Left ventricle myocardium superior (tissue), 1 donor: Measurements from ENCODE around the gene BFSP1. TPM values are rescaled to one million over a fixed set of nuclear protein-coding genes. Genes with fewer than 3 reads are reported as not detected.

Source experiments
- ATAC-seq: fragments of 200-7000 bp; cut with Tn5 transposase; one replicate; pipeline ENCODE4 v1.9.1; 2020; ENCODE audit warnings: mild to moderate bottlenecking, moderate library complexity
- DNase-seq: peaks from one replicate; pipeline ENCODE4 v3.0.0-alpha.2; 2020
- intact Hi-C: fragments of 100-400 bp; cut with micrococcal nuclease; formaldehyde crosslinking; loops from one replicate; pipeline ENCODE4 v1.11.0; 2022
- total RNA-seq: library from RNA; stranded (reverse); fragmentation: NEBNext Ultra II Directional; extraction: Animal tissue kit (Norgen Biotek cat#: 25700); gene quantifications from one replicate; pipeline ENCODE4 v1.2.1, GENCODE V29; 2021
- donor health status: DM: no; HTN: yes; CAD: no; lungs with severe emphysema.

The BFSP1 gene
- total RNA-seq, 1 donor from 2014 or later = 0.55 TPM

- ATAC-seq (no peak), DNase-seq (no peak)
- intact Hi-C loops = loop anchor here (10.0 kb wide), 1 partner anchor 491 kb away; no protein-coding TSS in a partner anchor
Measured at GRCh38 chr20:17503301-17504065, 27.7 kb downstream of the BFSP1 start.

DNA sequence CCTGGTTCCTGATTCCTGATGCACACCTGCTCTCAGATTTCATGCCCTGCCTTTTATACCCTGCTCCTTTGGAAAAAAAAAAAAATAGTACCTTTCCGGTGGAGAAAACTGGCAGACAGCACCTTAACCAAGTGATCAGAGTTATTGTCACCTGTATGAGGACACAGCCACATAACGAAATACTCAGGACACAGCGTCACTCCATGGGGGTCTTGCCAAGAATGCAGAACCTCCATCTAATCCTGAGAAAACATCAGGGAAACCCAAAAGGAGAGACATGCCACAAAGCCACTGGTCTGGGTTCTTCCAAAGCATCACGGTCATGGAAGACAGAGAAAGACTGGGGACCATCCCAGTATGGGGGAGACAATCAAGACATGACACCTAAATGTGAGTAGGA is 29.1 kb downstream of the BFSP1 start:
- intact Hi-C loops = loop anchor here (10.0 kb wide), 1 partner anchor 493 kb away; no protein-coding TSS in a partner anchor
- DNase-seq (no peak), ATAC-seq (no peak)

DNA sequence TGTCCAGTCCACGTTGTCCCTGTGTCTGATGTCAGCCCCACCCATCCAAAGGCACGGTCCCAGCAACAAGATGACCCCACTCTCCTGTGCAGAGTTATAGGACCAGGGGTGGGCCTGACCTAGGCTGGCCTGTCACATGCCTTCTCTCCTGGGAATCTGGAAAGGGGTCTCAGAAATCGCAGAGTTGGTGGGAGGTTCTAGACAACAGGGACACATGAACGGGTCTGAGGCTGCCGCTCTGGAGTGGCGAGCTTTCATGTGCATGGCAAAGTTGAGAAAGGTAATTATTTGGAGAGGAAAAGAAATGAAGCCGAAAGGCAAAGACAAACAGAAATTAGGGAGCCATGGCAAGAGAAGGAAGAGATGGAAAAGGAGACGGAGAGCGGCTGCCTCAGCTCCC is 29.5 kb downstream of the BFSP1 start:
- intact Hi-C loops = loop anchor here (10.0 kb wide), 1 partner anchor 493 kb away; no protein-coding TSS in a partner anchor
- ATAC-seq (no peak), DNase-seq (no peak)

DNA sequence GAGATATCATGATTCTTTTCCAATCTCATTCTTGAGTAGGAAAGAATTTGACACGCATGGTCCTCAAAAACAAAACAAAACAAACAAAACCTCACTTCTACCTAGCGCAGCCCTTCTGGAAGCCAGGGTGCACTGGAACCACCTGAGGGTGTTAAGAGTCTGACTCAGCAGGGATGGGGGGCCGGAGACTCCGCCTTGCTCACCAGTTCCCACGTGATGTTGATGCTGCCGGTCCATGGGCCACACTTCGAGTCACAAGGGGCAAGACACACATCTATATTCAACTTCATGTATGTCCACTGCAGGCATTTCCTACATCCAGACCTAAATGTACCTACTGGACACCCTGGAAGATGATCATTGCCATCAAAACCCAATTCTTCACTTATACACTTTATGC is 30.4 kb downstream of the BFSP1 start:
- DNase-seq (no peak), ATAC-seq (no peak)
- intact Hi-C loops = loop anchor here (10.0 kb wide), 1 partner anchor 494 kb away; no protein-coding TSS in a partner anchor

DNA sequence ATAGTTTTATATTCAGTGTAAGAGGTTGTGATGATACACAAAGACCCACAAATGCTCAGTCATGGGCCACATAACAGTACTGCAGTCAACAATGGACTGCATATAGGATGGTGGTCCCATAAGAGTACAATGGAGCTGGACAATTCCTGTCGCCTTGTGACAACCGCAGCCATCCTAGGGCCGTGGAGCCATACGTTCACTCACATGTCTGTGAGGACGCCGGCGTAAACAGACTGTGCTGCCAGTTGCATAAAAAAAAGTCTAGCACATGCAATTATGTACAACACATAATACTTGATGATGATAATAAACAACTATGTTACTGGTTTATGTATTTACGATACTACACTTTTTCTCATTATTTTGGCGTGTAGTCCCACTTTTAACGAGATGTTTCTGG is 30.9 kb downstream of the BFSP1 start:
- intact Hi-C loops = loop anchor here (10.0 kb wide), 1 partner anchor 495 kb away; no protein-coding TSS in a partner anchor
- no peak for ATAC-seq

GRCh38 chr20:17499041-17499440 is 32.1 kb downstream of the BFSP1 start:
- intact Hi-C loops = no loop called here
- no peak for ATAC-seq
- DNase-seq = no peak

More for the DNA sequence above, 30.9 kb downstream of the BFSP1 start:
- no peak for DNase-seq

GRCh38 chr20:17498641-17499040 is 32.5 kb downstream of the BFSP1 start:
- intact Hi-C loops = no loop called here
- no peak for ATAC-seq

GRCh38 chr20:17497821-17498580 is 33.2 kb downstream of the BFSP1 start:
- intact Hi-C loops = no loop called here
- ATAC-seq (peak; percentile 45), DNase-seq (no peak)

More at GRCh38 chr20:17498641-17499040, 32.5 kb downstream of the BFSP1 start:
- no peak for DNase-seq

DNA sequence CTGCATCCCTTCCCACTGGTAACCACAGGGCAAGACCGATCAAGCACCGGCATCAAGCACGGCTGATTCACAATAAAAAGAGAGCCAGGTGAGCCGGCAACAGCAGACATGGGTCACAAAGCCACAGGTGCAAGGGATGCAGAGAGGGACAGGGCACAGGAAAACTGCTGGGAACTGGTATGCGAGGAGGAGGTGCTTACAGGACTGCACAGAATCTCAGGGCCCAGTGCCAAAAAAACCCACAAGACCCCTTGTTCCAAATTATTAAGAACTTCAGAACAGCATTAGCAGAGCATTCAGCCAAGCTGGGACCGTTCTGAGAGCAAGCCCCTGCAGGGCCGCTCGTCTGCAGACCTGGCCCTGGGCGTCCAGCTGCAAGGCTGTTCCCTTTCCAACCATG is 35.4 kb downstream of the BFSP1 start:
- no peak for ATAC-seq
- intact Hi-C loops = no loop called here
- no peak for DNase-seq

DNA sequence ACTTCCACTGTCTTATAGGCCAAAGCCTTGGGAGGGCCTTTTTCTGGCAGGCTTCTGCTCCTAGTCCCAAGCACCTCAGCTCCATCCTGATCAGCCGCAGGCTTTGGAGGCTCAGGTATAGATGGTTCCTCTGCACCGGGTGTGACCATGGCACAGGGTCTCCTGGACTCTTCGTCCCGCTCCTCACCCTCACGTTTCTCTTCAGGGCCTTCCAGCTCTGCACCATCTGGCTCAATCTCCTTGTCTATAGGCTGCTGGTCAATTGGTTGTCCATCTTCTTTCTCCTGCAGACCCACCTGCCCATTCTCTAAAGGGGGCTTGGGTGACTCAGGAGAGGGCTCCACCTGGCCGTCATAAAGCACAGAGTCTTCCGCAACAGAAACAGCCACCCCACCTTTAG is 37.0 kb downstream of the BFSP1 start:
- DNase-seq (no peak), ATAC-seq (no peak)
- intact Hi-C loops = no loop called here

DNA sequence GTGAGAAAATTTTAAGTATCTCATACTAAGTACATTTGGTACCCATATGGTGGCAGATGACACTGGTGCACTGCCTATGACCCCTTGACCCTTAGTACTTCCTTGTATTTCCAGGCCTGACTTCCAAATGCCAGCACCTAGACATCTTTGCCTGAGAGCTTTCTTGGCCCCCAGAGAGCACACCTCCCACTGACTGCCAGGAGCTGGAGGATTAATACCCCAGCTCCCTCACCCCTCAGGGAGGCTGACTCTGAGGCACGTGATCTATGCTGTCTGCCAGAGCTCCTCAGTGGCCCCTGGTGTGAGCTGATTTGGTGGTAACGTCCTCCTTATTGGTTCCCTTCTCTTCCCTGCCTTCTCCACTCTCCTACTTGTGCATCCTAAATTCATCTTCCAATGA is 38.0 kb downstream of the BFSP1 start:
- no peak for DNase-seq
- intact Hi-C loops = no loop called here
- ATAC-seq = no peak

DNA sequence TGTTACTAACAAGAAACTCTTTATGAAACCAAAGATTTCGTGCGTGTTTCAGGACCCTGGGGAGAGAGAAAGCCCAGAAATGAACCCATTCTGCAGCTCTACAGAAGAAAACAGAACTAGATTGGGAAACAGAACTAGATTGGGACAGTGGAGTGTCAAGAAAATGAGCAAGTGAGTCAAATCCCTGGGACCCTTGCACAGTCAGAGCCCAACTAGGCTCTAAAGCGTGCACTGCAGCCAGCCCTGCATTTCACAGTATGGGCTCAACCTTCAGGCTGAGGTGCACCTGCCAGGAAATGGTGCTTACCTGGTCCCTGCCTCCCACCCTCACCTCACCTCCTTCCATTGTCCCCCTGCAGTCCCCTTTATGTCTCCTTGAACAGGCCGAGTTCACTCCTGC is 39.7 kb downstream of the BFSP1 start:
- DNase-seq (no peak), ATAC-seq (no peak)
- intact Hi-C loops = no loop called here

DNA sequence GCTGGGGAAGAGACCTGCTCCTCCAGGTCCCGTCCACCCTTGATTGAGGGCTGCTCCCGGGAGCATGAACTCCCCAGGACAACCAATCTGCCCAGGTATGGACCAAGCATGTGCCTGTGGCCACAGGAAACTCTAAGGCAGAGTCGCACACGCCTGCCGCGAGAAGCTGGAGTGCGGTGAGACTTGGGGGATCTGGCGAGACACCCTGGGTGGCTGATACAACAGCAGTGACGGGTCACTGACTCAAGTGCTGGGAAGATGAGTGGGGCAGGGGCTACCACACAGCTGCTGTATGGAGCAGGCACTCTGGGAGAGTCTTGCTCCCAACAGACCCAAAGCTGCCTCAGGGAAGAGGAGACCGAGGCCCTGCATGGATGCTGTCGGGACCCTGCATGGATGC is 40.1 kb downstream of the BFSP1 start:
- intact Hi-C loops = no loop called here
- ATAC-seq (no peak), DNase-seq (no peak)

DNA sequence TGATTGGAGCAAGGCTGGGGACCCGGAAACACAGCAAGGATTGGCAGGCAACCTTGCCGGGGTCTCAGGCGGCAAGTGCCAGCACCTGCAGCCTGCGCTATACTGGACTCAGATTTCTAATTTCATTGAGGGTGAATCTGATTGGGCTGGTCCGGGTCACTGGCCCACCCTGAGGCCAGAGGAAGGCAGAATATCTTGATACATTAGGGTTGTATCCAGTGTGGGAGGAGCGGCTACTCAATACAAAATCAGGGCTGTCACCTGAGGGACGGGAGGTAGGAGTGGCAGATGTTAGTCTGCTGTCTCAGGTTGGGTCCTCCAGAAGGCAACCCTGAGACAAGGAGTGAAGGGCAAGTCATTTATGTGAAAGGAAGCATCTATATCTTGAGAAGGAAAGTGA is 40.7 kb downstream of the BFSP1 start:
- ATAC-seq (no peak), DNase-seq (no peak)
- intact Hi-C loops = no loop called here

GRCh38 chr20:17488916-17489600 is 42.1 kb downstream of the BFSP1 start:
- DNase-seq (no peak), ATAC-seq (no peak)
- intact Hi-C loops = no loop called here

DNA sequence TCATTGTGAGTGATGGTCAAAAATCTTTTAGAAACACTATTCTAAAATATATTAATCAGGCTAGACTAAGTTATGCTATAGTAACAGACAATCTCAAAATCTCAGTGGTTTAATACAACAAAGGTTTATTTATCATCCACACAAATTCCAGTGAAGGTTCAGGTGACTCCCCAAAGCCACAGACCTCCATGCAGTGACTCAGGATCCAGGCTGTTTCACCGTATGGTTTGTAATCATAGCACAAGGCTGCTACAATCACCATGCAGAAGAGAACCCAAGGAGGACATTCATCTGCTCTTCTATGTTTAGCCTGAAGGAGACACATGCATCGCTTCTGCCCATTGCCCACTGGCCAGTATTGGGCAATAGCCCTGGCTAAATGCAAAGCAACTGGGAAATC is 46.2 kb downstream of the BFSP1 start:
- ATAC-seq (no peak), DNase-seq (no peak)
- intact Hi-C loops = no loop called here

DNA sequence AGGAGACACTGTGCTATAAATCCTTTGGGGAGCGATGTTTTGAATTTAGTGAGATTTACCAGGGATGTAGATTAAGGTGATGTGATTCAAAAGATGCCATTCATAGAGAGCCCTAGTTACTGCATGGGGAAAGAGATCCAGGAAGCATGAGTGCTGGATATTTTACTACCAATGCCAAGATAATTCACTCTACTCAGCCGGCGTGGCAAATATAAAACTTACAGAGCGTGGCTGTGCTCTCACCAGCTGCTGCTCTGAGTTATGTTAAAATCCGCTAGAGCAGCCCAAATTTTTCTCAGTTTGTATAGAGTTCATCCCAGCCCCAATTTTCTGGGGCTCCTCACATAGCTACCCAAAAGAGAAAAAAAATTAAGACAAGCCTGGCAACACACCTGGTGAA is 48.6 kb downstream of the BFSP1 start:
- DNase-seq (no peak), ATAC-seq (no peak)
- intact Hi-C loops = no loop called here

GRCh38 chr20:17481661-17482060 is 49.5 kb downstream of the BFSP1 start:
- intact Hi-C loops = no loop called here
- ATAC-seq (no peak), DNase-seq (no peak)

DNA sequence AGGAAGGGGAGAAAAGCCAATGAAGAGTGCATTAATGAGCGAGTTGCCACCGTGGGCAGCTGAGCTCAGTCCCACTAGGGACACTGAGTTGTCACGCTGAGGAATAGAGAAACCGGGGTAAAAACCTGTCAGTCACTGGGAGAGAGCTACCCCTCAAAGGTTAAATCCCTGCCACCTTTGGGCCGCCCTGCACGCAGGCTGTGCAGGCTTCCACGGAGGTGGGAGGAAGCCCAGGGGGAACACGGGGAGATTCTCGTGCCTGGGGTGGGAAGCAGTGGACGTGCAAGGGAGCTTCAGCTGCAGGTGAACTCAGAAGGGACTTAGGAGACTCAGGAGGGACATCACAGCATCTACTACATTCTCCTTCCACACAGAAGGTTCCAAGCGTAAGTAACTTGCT is 50.5 kb downstream of the BFSP1 start:
- intact Hi-C loops = no loop called here

More for the DNA sequence above, 50.5 kb downstream of the BFSP1 start:
- no peak for ATAC-seq
- no peak for DNase-seq
